Globus pallidus (tissue), 1 donor: ENCODE results near the gene MCHR1.

Experiments used
- DNase-seq: peaks from one replicate; pipeline ENCODE4 v3.0.0-alpha.2; 2015; ENCODE audit warnings: low spot score

The MCHR1 gene

GRCh38 chr22:40727070-40727963 lies 48.0 kb downstream of the MCHR1 start:
- no peak for DNase-seq

DNA sequence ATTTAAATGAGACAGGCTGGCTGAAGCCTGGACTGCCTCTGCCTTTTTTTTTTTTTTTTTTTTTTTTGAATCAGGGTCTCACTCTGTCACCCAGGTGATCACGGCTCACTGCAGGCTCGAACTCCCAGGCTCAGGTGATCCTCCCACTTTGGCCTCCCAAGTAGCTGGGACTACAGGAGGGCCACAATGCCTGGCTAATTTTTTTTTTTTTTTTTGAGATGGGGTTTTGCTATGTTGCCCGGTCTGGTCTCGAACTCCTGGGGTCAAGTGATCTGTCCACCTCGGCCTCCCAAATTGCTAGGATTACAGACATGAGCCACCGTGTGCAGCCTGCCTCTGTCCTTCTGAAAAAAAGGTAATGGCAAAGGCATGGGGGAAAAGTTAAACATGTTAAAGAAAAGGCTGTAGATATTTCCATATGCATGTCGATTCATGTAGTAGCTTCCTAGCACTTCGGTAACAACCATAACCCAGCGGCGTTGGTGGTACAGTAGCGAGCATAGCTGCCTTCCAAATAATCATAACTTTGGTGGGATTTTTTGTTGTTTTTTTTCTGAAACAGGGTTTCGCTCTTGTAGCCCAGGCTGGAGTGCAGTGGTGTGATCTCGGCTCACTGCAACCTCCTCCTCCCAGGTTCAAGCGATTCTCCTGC lies 48.8 kb downstream of the MCHR1 start:
- no peak for DNase-seq

DNA sequence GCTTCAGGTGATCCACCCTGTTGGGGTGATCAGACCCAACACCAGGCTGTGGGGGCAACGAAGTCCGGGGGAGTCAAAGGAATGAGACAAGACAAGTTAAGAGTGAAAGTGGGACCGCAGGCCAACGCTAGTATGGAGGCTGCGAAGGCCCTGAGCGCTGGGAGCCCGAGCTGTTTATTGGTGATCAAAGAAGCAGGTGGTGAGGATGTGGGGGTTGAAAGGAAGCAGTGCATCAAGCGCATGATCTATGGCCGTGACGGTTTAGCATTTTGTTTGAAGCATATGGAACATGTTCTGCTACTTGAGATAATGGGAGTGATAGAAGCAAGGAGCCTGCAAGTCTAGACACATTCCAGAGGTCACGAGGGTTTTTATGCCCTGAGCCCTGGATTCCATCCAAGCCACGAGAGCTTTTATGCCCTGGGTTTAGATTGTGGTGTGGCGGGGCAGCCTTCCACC lies 49.5 kb downstream of the MCHR1 start:
- no peak for DNase-seq

GRCh38 chr22:40729284-40729683 lies 50.0 kb downstream of the MCHR1 start:
- no peak for DNase-seq
